Hindlimb muscle (tissue), 1 donor: Measurements from ENCODE around the gene IGFLR1. TPM values are rescaled to one million over a fixed set of nuclear protein-coding genes. Genes with fewer than 3 reads are reported as not detected.

Experiments used
- DNase-seq: peaks from one replicate; pipeline ENCODE4 v3.0.0-alpha.2; 2013
- polyA plus RNA-seq: library from polyadenylated mRNA; unstranded; fragments of 120-200 nt; gene quantifications from one replicate; pipeline ENCODE4 v1.2.1, GENCODE V29; 2013; ENCODE audit not compliant: insufficient read length

The IGFLR1 gene
- 6.2 TPM for polyA plus RNA-seq

DNA sequence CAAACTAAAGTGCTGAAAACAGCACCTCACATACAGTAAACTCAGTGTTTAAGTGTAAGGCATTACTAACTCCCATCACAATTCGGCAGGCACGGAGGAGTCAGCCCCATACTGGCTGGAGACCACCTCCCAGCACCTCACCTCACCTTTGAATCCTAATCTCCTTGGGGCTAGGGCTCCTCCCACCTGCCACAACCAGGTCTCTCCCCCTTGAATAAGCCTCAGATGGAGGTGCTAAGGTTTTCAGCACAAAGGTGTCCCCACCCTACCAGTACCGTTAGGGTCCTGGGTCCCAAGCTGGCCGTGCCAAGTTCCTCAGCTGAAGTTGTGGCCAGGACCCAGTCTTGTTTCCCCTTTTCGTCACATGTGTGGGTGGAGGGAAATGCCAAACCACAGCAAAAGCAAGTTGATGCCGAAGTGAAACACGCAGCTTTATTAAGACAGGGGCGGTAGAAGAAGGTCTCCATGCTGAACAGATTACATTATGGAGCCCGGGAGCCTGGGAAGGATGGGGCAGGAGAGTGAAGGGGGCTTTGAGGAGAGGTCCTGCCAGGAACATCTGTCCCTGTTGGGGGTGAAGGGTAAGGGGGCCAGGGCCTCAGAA is at the start of gene IGFLR1:
Gene IGFLR1, minus strand, starts transcription at position 332 of the 604 bp plus-strand sequence. CDS start 1,272 bp downstream, outside the sequence.
- DNase-seq, result no peak

GRCh38 chr19:35791814-35792279 is 49.6 kb upstream of the IGFLR1 start:
- DNase-seq, result no peak

GRCh38 chr19:35790981-35791813 is 48.9 kb upstream of the IGFLR1 start:
- no peak for DNase-seq

GRCh38 chr19:35789978-35790944 is 48.0 kb upstream of the IGFLR1 start:
- no peak for DNase-seq

DNA sequence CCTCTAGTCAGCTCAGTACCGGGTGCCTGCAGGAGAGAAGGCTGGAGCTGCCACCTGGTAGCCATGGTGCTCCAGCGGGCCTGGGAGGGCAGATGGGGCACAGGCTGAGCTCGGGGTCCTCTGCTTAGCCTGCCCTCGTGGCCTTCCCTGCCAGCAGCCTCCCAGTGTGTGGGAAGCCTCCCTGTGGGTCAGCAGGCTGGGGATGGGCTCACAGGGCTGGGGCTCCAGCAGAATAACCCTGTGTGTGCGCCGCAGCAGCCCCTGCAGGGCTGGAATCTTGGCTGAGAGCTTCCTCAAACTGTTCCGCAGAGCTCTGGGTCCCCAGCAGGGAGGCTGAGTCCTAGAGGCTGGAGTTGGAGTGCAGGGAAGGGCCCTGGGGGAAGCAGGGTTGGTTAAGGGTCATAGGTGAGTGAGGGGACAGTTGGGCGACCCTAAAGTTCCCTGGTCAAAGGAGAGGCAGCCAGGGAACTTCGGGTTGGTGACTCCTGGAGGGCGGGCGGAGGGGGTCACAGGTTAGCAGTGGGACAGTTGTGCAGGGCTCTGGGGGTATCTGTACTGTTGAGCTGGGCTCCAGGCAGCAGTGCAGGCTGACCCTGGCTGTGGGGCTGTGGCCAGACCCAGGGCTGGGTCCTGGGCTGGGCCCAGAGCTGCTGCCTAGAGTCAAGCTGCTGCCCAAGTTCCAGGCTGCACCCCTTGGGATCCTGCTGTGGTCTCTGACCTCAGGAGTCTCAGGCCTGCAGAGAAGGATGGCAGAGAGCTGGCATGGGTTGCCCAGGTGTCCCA is 47.1 kb upstream of the IGFLR1 start:
- no peak for DNase-seq

GRCh38 chr19:35788205-35788960 is 46.1 kb upstream of the IGFLR1 start:
- DNase-seq, result no peak

GRCh38 chr19:35787227-35787799 is 45.1 kb upstream of the IGFLR1 start:
- DNase-seq, result no peak

GRCh38 chr19:35786299-35787160 is 44.3 kb upstream of the IGFLR1 start:
- no peak for DNase-seq

GRCh38 chr19:35785339-35785627 is 43.0 kb upstream of the IGFLR1 start:
- DNase-seq, result no peak

GRCh38 chr19:35784503-35785338 is 42.5 kb upstream of the IGFLR1 start:
- no peak for DNase-seq

DNA sequence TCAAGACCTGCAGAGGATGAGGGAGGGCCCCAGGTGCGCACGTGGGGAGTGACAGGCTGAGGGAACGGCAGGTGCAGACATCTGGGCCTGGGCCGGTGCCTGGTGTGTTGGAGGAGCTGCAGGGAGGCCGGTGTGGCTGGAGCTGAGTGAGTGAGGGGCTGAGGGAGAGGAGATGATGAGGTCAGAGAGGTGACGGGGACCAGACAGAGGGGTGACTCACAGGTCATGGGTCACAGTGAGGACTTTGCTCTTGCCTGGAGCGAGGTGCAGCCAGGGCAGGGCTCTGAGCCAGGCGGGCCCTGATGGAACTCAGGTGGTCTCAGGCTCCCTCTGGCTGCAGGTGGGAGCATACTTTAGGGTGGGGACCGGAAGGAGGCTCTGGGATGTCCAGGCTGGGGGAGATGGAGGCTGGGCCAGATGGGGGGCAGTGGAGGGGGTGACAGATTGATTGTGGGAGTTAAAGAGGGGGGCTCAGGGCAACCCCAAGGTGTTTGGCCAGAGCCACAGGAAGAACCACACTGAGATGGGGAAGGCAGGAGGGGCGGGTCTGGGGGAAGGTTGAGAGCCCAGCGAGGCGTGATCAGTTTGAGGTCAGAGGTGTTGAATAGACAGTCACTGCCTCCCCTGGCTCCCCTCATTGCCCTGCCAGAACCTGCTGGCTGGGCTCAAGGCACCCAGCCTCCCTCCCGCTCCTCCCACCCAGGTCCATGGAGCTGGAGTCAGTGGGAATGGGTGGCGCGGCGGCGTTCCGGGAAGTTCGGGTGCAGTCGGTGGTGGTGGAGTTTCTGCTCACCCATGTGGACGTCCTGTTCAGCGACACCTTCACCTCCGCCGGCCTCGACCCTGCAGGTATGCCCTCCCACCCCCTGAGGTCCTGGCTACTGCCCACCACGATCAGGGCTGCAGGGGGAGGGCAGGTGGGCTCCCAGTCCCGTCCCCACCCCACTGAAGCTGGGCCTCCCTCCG is 41.5 kb upstream of the IGFLR1 start:
- no peak for DNase-seq

DNA sequence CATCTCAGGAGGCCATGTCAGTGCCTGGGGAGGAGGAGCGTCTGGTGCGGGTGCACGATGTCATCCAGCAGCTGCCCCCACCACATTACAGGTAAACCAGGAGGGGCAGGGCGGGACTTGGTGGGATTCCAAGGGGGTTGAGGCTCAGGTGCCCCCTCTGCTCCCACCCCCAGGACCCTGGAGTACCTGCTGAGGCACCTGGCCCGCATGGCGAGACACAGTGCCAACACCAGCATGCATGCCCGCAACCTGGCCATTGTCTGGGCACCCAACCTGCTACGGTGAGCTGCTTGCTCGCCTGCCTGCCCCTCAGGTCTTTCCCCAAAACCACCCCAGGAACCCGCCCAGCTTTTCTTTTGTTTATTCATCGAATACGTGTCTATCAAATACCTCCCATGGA is 40.3 kb upstream of the IGFLR1 start:
- no peak for DNase-seq

- DNase-seq, result no peak
These were observed 39.4 kb upstream of the IGFLR1 start for GRCh38 chr19:35781650-35782049.

GRCh38 chr19:35780717-35781116 is 38.5 kb upstream of the IGFLR1 start:
- DNase-seq, result no peak

GRCh38 chr19:35780058-35780457 is 37.8 kb upstream of the IGFLR1 start:
- DNase-seq, result no peak

DNA sequence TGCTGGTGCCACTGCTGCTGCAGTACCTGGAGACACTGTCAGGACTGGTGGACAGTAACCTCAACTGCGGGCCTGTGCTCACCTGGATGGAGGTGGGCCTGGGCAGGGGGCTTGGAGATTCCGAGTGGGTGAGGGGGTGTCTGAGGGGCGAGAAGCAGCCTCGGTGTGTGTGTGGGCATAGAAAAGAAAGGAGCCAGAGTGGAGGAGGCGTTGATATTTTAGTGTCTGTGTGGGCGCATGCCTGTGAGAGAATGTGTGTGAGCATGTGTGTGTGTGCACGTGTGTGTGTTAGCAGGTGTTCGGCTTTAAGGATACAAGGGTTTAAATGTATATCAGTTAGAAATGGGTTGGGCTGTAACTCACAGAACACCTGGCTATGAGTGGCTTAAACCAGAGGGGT is 36.8 kb upstream of the IGFLR1 start:
- no peak for DNase-seq

DNA sequence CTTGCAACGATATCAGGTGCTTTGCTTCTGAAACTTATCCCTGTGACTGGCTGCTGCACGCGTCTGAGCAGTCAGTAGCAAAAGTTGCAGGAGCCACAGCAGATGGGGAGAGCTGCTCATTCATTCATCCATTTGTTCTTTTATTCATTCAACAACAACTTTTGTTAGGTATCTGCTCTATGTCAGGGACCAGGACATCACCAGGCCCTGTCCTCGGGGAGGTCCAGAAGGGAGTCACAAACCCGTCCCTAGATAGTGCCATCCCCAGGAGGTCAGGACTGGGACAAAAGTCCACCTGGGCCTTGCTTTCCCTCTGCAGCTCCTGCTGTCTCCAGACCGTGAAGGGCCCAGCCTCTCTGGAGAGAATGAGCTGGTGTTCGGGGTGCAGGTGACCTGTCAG is 35.7 kb upstream of the IGFLR1 start:
- DNase-seq, result no peak
